Measurements from ENCODE around the gene RAB40B.

The RAB40B gene

GRCh38 chr17:82694647-82695046 lies 3.9 kb downstream of the RAB40B start:
- no peak for TF ChIP-seq FOXP2 (optimal IDR thresholded peaks at IDR 0.05; ENCODE audit: borderline replicate concordance, extremely low read depth, extremely low read length, insufficient read depth)

DNA sequence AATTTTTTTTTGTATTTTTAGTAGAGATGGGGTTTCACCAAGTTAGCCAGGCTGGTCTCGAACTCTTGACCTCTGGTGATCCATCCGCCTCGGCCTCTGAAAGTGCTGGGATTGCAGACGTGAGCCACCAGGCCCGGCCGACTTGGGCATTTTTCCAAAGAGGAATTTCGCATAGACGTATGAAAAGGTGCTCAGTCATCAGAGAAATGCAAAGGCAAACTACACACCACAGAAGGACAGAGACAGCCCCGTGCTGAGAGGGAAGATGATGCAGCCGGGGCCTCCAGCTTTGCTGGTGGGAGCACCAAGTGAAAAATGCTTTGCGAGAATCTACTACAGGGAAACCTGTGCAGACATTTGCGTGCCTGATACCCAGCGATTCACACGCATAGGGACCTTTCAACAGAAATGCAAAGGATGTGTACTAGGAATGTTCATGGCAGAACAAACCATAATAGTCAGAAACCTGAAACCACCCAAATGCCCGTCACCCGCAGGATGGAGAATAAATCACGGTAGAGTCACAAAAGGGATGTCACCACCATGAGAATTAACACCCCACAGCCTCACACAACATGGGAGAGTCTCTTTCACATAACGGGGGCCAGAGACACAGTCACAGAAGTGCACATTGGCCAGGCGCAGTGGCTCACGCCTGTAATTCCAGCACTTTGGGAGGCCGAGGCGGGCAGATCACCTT lies 5.2 kb downstream of the RAB40B start:
- no peak for TF ChIP-seq SIN3A (IDR thresholded peaks at IDR 0.05; ENCODE audit: borderline replicate concordance, insufficient read depth, low read length)
- no peak for TF ChIP-seq TAF1 (IDR thresholded peaks at IDR 0.05; ENCODE audit: borderline replicate concordance, insufficient read depth, low read length)
- no peak for TF ChIP-seq POLR2AphosphoS5 (IDR thresholded peaks at IDR 0.05; ENCODE audit: low read depth, low read length)
- no peak for TF ChIP-seq FOXP2 (optimal IDR thresholded peaks at IDR 0.05; ENCODE audit: borderline replicate concordance, extremely low read depth, extremely low read length, insufficient read depth)
- TF ChIP-seq, protein P1, sequence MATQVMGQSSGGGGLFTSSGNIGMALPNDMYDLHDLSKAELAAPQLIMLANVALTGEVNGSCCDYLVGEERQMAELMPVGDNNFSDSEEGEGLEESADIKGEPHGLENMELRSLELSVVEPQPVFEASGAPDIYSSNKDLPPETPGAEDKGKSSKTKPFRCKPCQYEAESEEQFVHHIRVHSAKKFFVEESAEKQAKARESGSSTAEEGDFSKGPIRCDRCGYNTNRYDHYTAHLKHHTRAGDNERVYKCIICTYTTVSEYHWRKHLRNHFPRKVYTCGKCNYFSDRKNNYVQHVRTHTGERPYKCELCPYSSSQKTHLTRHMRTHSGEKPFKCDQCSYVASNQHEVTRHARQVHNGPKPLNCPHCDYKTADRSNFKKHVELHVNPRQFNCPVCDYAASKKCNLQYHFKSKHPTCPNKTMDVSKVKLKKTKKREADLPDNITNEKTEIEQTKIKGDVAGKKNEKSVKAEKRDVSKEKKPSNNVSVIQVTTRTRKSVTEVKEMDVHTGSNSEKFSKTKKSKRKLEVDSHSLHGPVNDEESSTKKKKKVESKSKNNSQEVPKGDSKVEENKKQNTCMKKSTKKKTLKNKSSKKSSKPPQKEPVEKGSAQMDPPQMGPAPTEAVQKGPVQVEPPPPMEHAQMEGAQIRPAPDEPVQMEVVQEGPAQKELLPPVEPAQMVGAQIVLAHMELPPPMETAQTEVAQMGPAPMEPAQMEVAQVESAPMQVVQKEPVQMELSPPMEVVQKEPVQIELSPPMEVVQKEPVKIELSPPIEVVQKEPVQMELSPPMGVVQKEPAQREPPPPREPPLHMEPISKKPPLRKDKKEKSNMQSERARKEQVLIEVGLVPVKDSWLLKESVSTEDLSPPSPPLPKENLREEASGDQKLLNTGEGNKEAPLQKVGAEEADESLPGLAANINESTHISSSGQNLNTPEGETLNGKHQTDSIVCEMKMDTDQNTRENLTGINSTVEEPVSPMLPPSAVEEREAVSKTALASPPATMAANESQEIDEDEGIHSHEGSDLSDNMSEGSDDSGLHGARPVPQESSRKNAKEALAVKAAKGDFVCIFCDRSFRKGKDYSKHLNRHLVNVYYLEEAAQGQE (IDR thresholded peaks at IDR 0.05; ENCODE audit: insufficient read depth in 1 of 2, low read depth in 2 of 2, low read length in 2 of 2): no peak

GRCh38 chr17:82692268-82692667 lies 6.2 kb downstream of the RAB40B start:
- TF ChIP-seq, protein P1 (IDR thresholded peaks at IDR 0.05; ENCODE audit: insufficient read depth in 1 of 2, low read depth in 2 of 2, low read length in 2 of 2): no peak
- TF ChIP-seq POLR2AphosphoS5 (IDR thresholded peaks at IDR 0.05; ENCODE audit: low read depth, low read length) (no peak), SIN3A (IDR thresholded peaks at IDR 0.05; ENCODE audit: borderline replicate concordance, insufficient read depth, low read length) (no peak), FOXP2 (optimal IDR thresholded peaks at IDR 0.05; ENCODE audit: borderline replicate concordance, extremely low read depth, extremely low read length, insufficient read depth) (no peak), TAF1 (IDR thresholded peaks at IDR 0.05; ENCODE audit: borderline replicate concordance, insufficient read depth, low read length) (no peak)

- TF ChIP-seq FOXP2 (optimal IDR thresholded peaks at IDR 0.05; ENCODE audit: borderline replicate concordance, extremely low read depth, extremely low read length, insufficient read depth) (no peak), SIN3A (IDR thresholded peaks at IDR 0.05; ENCODE audit: borderline replicate concordance, insufficient read depth, low read length) (no peak), POLR2AphosphoS5 (IDR thresholded peaks at IDR 0.05; ENCODE audit: low read depth, low read length) (no peak), TAF1 (IDR thresholded peaks at IDR 0.05; ENCODE audit: borderline replicate concordance, insufficient read depth, low read length) (no peak)
- TF ChIP-seq, protein P1 (IDR thresholded peaks at IDR 0.05; ENCODE audit: insufficient read depth in 1 of 2, low read depth in 2 of 2, low read length in 2 of 2): no peak
Observed at GRCh38 chr17:82691714-82692113, 6.8 kb downstream of the RAB40B start.

GRCh38 chr17:82690786-82691489 lies 7.6 kb downstream of the RAB40B start:
- no peak for TF ChIP-seq TAF1 (IDR thresholded peaks at IDR 0.05; ENCODE audit: borderline replicate concordance, insufficient read depth, low read length)
- TF ChIP-seq FOXP2 (optimal IDR thresholded peaks at IDR 0.05; ENCODE audit: borderline replicate concordance, extremely low read depth, extremely low read length, insufficient read depth): no peak
- TF ChIP-seq, protein P1 (IDR thresholded peaks at IDR 0.05; ENCODE audit: insufficient read depth in 1 of 2, low read depth in 2 of 2, low read length in 2 of 2): no peak
- TF ChIP-seq POLR2AphosphoS5 (IDR thresholded peaks at IDR 0.05; ENCODE audit: low read depth, low read length): no peak
- TF ChIP-seq SIN3A (IDR thresholded peaks at IDR 0.05; ENCODE audit: borderline replicate concordance, insufficient read depth, low read length): no peak
